ENCODE measurements around the gene ECI1. TPM values are rescaled to one million over a fixed set of nuclear protein-coding genes. Genes with fewer than 3 reads are reported as not detected.

ECI1 gene
- total and polyA plus RNA-seq, 4 donors: 18.8 to 58.9 (median 53.9) TPM

GRCh38 chr16:2190659-2191445, 60.5 kb downstream of the ECI1 start:
- 59% methylated on average over 25 of the region's 25 CpGs for WGBS (ENCODE audit: insufficient coverage)
- H3K27ac ChIP-seq (ENCODE audit: low read depth, low read length): no peak overlapping the region
- peak in 1 of 6 donors; percentile 57 for DNase-seq (ENCODE audit: low read depth in 4 of 6, low spot score in 6 of 6)

GRCh38 chr16:2190002-2190658, 61.3 kb downstream of the ECI1 start:
- no peak overlapping the region for H3K4me3 ChIP-seq (ENCODE audit: low read depth, low read length)
- no peak overlapping the region for H3K27ac ChIP-seq (ENCODE audit: low read depth, low read length)
- H3K27me3 ChIP-seq (ENCODE audit: control insufficient read depth, insufficient read depth, low read length): no peaks in the 10 kb centered on the region
- peaks cover 42% of the 10 kb centered on the region for H3K4me1 ChIP-seq (ENCODE audit: control insufficient read depth, insufficient read depth, low read length)
- peaks cover 93% of the 10 kb centered on the region for H3K36me3 ChIP-seq (ENCODE audit: control insufficient read depth, insufficient read depth, low read length)
- no peak for DNase-seq (ENCODE audit: low read depth in 4 of 6, low spot score in 6 of 6)
- H3K9me3 ChIP-seq (ENCODE audit: control insufficient read depth, insufficient read depth, low read length): no peaks in the 10 kb centered on the region
- 72% methylated on average over 24 of the region's 24 CpGs for WGBS (ENCODE audit: insufficient coverage)

More at GRCh38 chr16:2190659-2191445, 60.5 kb downstream of the ECI1 start:
- Histone ChIP-seq H3K4me3 (ENCODE audit: low read depth, low read length) (no peak overlapping the region), H3K9me3 (ENCODE audit: control insufficient read depth, insufficient read depth, low read length) (no peaks in the 10 kb centered on the region), H3K4me1 (ENCODE audit: control insufficient read depth, insufficient read depth, low read length) (peaks cover 49% of the 10 kb centered on the region), H3K36me3 (ENCODE audit: control insufficient read depth, insufficient read depth, low read length) (peaks cover 85% of the 10 kb centered on the region), H3K27me3 (ENCODE audit: control insufficient read depth, insufficient read depth, low read length) (no peaks in the 10 kb centered on the region)

Small RNA genes within 50 kb of the gene (small RNA-seq; reads per million reads assigned to genes)
- gene MIR3677 (ENCODE audit: low replicate concordance): not detected
- not detected for gene MIR4717 (ENCODE audit: low replicate concordance)

Other genes starting within 250 kb of the ECI1 start
- gene ZNF598, start 241.8 kb downstream of the ECI1 start, total RNA-seq: 1 to 10 TPM; 5.4 to 8.2 TPM
- gene ZNF598, start 241.8 kb downstream of the ECI1 start, polyA plus RNA-seq (ENCODE audit: insufficient read length in 2 of 2): 10 to 100 TPM; 28.8 to 31.7 TPM
- gene NPW, start 231.8 kb downstream of the ECI1 start, total RNA-seq: 1 to 10 TPM in 1 of 2 donors, under 1 TPM in 1; 0.20 to 2.3 TPM
- 1 to 10 TPM in 1 of 2 donors, under 1 TPM in 1; 0.49 to 4.9 TPM for gene NPW, start 231.8 kb downstream of the ECI1 start, polyA plus RNA-seq (ENCODE audit: insufficient read length in 2 of 2)
- gene NHERF2, start 224.7 kb downstream of the ECI1 start, total RNA-seq: 10 to 100 TPM; 25.6 to 52.0 TPM
- 10 to 100 TPM; 83.5 to 95.7 TPM for gene NHERF2, start 224.7 kb downstream of the ECI1 start, polyA plus RNA-seq (ENCODE audit: insufficient read length in 2 of 2)
- 10 to 100 TPM; 19.7 to 42.1 TPM for gene NTHL1, start 203.8 kb downstream of the ECI1 start, total RNA-seq
- gene NTHL1, start 203.8 kb downstream of the ECI1 start, polyA plus RNA-seq (ENCODE audit: insufficient read length in 2 of 2): 10 to 100 TPM; 34.3 to 40.1 TPM
- 10 to 100 TPM; 39.6 to 65.8 TPM for gene TSC2, start 203.6 kb downstream of the ECI1 start, total RNA-seq
- 100 to 1,000 TPM; 168 to 231 TPM for gene TSC2, start 203.6 kb downstream of the ECI1 start, polyA plus RNA-seq (ENCODE audit: insufficient read length in 2 of 2)
- 10 to 100 TPM; 68.1 to 86.2 TPM for gene PKD1, start 115.7 kb downstream of the ECI1 start, total RNA-seq
- gene PKD1, start 115.7 kb downstream of the ECI1 start, polyA plus RNA-seq (ENCODE audit: insufficient read length in 2 of 2): 100 to 1,000 TPM; 201 to 289 TPM
- gene RAB26, start 103.0 kb downstream of the ECI1 start, total RNA-seq: 1 to 10 TPM; 6.6 to 8.2 TPM
- 10 to 100 TPM; 26.8 to 29.8 TPM for gene RAB26, start 103.0 kb downstream of the ECI1 start, polyA plus RNA-seq (ENCODE audit: insufficient read length in 2 of 2)
- 10 to 100 TPM; 20.4 to 43.1 TPM for gene TRAF7, start 95.8 kb downstream of the ECI1 start, total RNA-seq
- 10 to 100 TPM; 59.7 to 62.6 TPM for gene TRAF7, start 95.8 kb downstream of the ECI1 start, polyA plus RNA-seq (ENCODE audit: insufficient read length in 2 of 2)
- 10 to 100 TPM; 10.4 to 29.4 TPM for gene CASKIN1, start 55.0 kb downstream of the ECI1 start, total RNA-seq
- gene CASKIN1, start 55.0 kb downstream of the ECI1 start, polyA plus RNA-seq (ENCODE audit: insufficient read length in 2 of 2): 10 to 100 TPM; 83.0 to 86.2 TPM
- 10 to 100 TPM; 10.6 to 29.2 TPM for gene MLST8, start 46.1 kb downstream of the ECI1 start, total RNA-seq
- gene MLST8, start 46.1 kb downstream of the ECI1 start, polyA plus RNA-seq (ENCODE audit: insufficient read length in 2 of 2): 10 to 100 TPM; 76.6 to 80.9 TPM
- 10 to 100 TPM in 1 of 2 donors, 1 to 10 TPM in 1; 5.2 to 13.3 TPM for gene BRICD5, start 40.7 kb downstream of the ECI1 start, total RNA-seq
- 10 to 100 TPM; 21.7 to 30.5 TPM for gene BRICD5, start 40.7 kb downstream of the ECI1 start, polyA plus RNA-seq (ENCODE audit: insufficient read length in 2 of 2)
- gene PGP, start 36.7 kb downstream of the ECI1 start, total RNA-seq: 10 to 100 TPM; 15.9 to 16.9 TPM
- gene PGP, start 36.7 kb downstream of the ECI1 start, polyA plus RNA-seq (ENCODE audit: insufficient read length in 2 of 2): 10 to 100 TPM; 26.7 to 35.7 TPM
- 10 to 100 TPM; 18.0 to 29.2 TPM for gene E4F1, start 28.0 kb downstream of the ECI1 start, total RNA-seq
- gene E4F1, start 28.0 kb downstream of the ECI1 start, polyA plus RNA-seq (ENCODE audit: insufficient read length in 2 of 2): 10 to 100 TPM; 29.7 to 31.9 TPM
- 1 to 10 TPM; 1.9 to 2.6 TPM for gene DNASE1L2, start 15.1 kb downstream of the ECI1 start, total RNA-seq
- 1 to 10 TPM; 5.2 to 6.1 TPM for gene DNASE1L2, start 15.1 kb downstream of the ECI1 start, polyA plus RNA-seq (ENCODE audit: insufficient read length in 2 of 2)
- gene RNPS1, start 16.5 kb upstream of the ECI1 start, total RNA-seq: 100 to 1,000 TPM in 1 of 2 donors, 10 to 100 TPM in 1; 72.7 to 109 TPM
- 100 to 1,000 TPM; 265 to 285 TPM for gene RNPS1, start 16.5 kb upstream of the ECI1 start, polyA plus RNA-seq (ENCODE audit: insufficient read length in 2 of 2)
- gene ABCA3, start 89.1 kb upstream of the ECI1 start, total RNA-seq: 10 to 100 TPM; 34.3 to 61.0 TPM
- 10 to 100 TPM; 87.9 to 88.5 TPM for gene ABCA3, start 89.1 kb upstream of the ECI1 start, polyA plus RNA-seq (ENCODE audit: insufficient read length in 2 of 2)
- 1 to 10 TPM; 7.6 to 8.9 TPM for gene CCNF, start 177.9 kb upstream of the ECI1 start, total RNA-seq
- gene CCNF, start 177.9 kb upstream of the ECI1 start, polyA plus RNA-seq (ENCODE audit: insufficient read length in 2 of 2): 10 to 100 TPM; 10.4 to 11.6 TPM
- gene TEDC2, start 208.5 kb upstream of the ECI1 start, total RNA-seq: 1 to 10 TPM; 4.4 to 8.0 TPM
- 10 to 100 TPM; 12.0 to 12.1 TPM for gene TEDC2, start 208.5 kb upstream of the ECI1 start, polyA plus RNA-seq (ENCODE audit: insufficient read length in 2 of 2)
- gene NTN3, start 219.7 kb upstream of the ECI1 start, total RNA-seq: 1 to 10 TPM; 1.6 to 3.0 TPM
- gene NTN3, start 219.7 kb upstream of the ECI1 start, polyA plus RNA-seq (ENCODE audit: insufficient read length in 2 of 2): 1 to 10 TPM; 3.0 to 3.9 TPM
- gene TBC1D24, start 223.5 kb upstream of the ECI1 start, total RNA-seq: 10 to 100 TPM; 22.2 to 22.8 TPM
- 10 to 100 TPM; 48.1 to 64.2 TPM for gene TBC1D24, start 223.5 kb upstream of the ECI1 start, polyA plus RNA-seq (ENCODE audit: insufficient read length in 2 of 2)

All from spinal cord (tissue), 10 donors.